Epidermal melanocyte (primary cell): ENCODE results near the gene MEIOSIN.
"Not testable (repeated sequence)": the region's sequence is repeated elsewhere in the genome, so short reads cannot be mapped to it uniquely, and the experiment has no call there.

Source experiments
- DNase-seq: peaks from one replicate; pipeline ENCODE4 v3.0.0; 2011; ENCODE audit warnings: low spot score; ENCODE audit not compliant: insufficient read length

MEIOSIN gene

GRCh38 chr19:45717983-45718650 is 15.1 kb upstream of the MEIOSIN start:
- DNase-seq: no peak

- not testable (repeated sequence) for DNase-seq
These were observed 13.2 kb upstream of the MEIOSIN start for GRCh38 chr19:45720065-45720464.

- DNase-seq: not testable (repeated sequence)
These were observed 4.6 kb upstream of the MEIOSIN start for GRCh38 chr19:45728683-45729082.

- no peak for DNase-seq
These were observed 3.4 kb upstream of the MEIOSIN start for GRCh38 chr19:45729800-45730290.

- DNase-seq: peak; percentile 96
These were observed 2.6 kb upstream of the MEIOSIN start, which contains the start of gene FBXO46 for GRCh38 chr19:45730368-45731288. Gene FBXO46 (minus strand): TSS chr19:45730896. CDS start chr19:45713495, 17,401 bp downstream.

GRCh38 chr19:45739498-45740439 is 6.5 kb downstream of the MEIOSIN start:
- DNase-seq: no peak

- no peak for DNase-seq
These were observed 9.7 kb downstream of the MEIOSIN start for GRCh38 chr19:45742969-45743368.

GRCh38 chr19:45745606-45746005 is 12.4 kb downstream of the MEIOSIN start:
- DNase-seq: no peak

GRCh38 chr19:45746866-45747265 is 13.6 kb downstream of the MEIOSIN start:
- DNase-seq: no peak

GRCh38 chr19:45747513-45747912 is 14.3 kb downstream of the MEIOSIN start:
- DNase-seq: no peak

GRCh38 chr19:45751483-45751882 is 18.2 kb downstream of the MEIOSIN start:
- not testable (repeated sequence) for DNase-seq

GRCh38 chr19:45752639-45753038 is 19.4 kb downstream of the MEIOSIN start:
- no peak for DNase-seq

- no peak for DNase-seq
These were observed 20.3 kb downstream of the MEIOSIN start for GRCh38 chr19:45753548-45753947.

- no peak for DNase-seq
These were observed 21.1 kb downstream of the MEIOSIN start for GRCh38 chr19:45754323-45754722.

- DNase-seq: no peak
These were observed 24.5 kb downstream of the MEIOSIN start for GRCh38 chr19:45757695-45758094.

GRCh38 chr19:45758921-45759320 is 25.7 kb downstream of the MEIOSIN start:
- DNase-seq: no peak

GRCh38 chr19:45761714-45762113 is 28.5 kb downstream of the MEIOSIN start:
- DNase-seq: no peak

- DNase-seq: no peak
These were observed 29.8 kb downstream of the MEIOSIN start for GRCh38 chr19:45762870-45763631.

GRCh38 chr19:45763691-45764294 is 30.6 kb downstream of the MEIOSIN start:
- no peak for DNase-seq

- DNase-seq: no peak
These were observed 31.2 kb downstream of the MEIOSIN start for GRCh38 chr19:45764475-45764874.
